Measurements from ENCODE around the gene FAM13A. TPM values are rescaled to one million over a fixed set of nuclear protein-coding genes. Genes with fewer than 3 reads are reported as not detected.

Gene FAM13A
- total and polyA plus RNA-seq, 2 of the 4 experiments (the other 2 are of a cell fraction) = 13.1 to 22.0 TPM

- no peaks in the 10 kb centered on the region for H3K4me1 ChIP-seq (ENCODE audit: control insufficient read depth, insufficient read depth, low read length)
- no peak overlapping the region for H3K4me3 ChIP-seq (ENCODE audit: insufficient read depth, low read depth, low read length)
- no peak overlapping the region for H3K4me2 ChIP-seq (ENCODE audit: low read depth, low read length)
- BruUV-seq (replicated peaks) = no TSS peak
- dilution Hi-C loops (cut with HindIII; ENCODE audit: low sequenced_read_pairs, unreplicated experiment) (no loop called here), in situ Hi-C loops (cut with MboI; ENCODE audit: low sequenced_read_pairs) (no loop called here), intact Hi-C loops (cut with micrococcal nuclease) (no loop called here)
- no CpG with 5 or more reads among the region's 2 CpGs for WGBS, 2 experiments (ENCODE audit: extremely low coverage in 2 of 2, insufficient read length in 1 of 2)
- DNase-seq (no peak), ATAC-seq (ENCODE audit: low read depth) (no peak)
- H3K9ac ChIP-seq (ENCODE audit: low read depth, low read length) = no peak overlapping the region
- ChIA-PET CTCF (no interaction called here), POLR2A (ENCODE audit: unreplicated experiment) (no interaction called here)
- H2BK120ac ChIP-seq (ENCODE audit: low read depth, low read length) = no peak overlapping the region
- no peak overlapping the region for H3K14ac ChIP-seq (replicated peaks; ENCODE audit: low read depth, low read length)
- H4K91ac ChIP-seq (ENCODE audit: insufficient read depth, low read depth, low read length) = no peak overlapping the region
- no peak overlapping the region for H2AK9ac ChIP-seq (replicated peaks; ENCODE audit: low read depth, low read length, poor library complexity)
- H4K5ac ChIP-seq (ENCODE audit: low read depth, low read length) = no peak overlapping the region
- no peak overlapping the region for H3K23ac ChIP-seq (ENCODE audit: low read depth, low read length)
- H2AK5ac ChIP-seq (ENCODE audit: low read depth, low read length) = no peak overlapping the region
- H3K9me3 ChIP-seq (ENCODE audit: control insufficient read depth, insufficient read depth, low read length) = no peaks in the 10 kb centered on the region
- no peak overlapping the region for H3K27ac ChIP-seq (ENCODE audit: insufficient read depth, low read length)
- H2BK15ac ChIP-seq (ENCODE audit: low read depth, low read length) = no peak overlapping the region
- H3K4ac ChIP-seq (ENCODE audit: low read depth, low read length) = no peak overlapping the region
- no peak overlapping the region for H2BK20ac ChIP-seq (ENCODE audit: low read depth, low read length)
- no peaks in the 10 kb centered on the region for H4K20me1 ChIP-seq (ENCODE audit: insufficient read depth, low read length)
- no peak overlapping the region for H2BK5ac ChIP-seq (ENCODE audit: low read depth, low read length, poor library complexity, severe bottlenecking)
- no peak overlapping the region for H4K8ac ChIP-seq (ENCODE audit: low read depth in 2 of 2, low read length in 2 of 2)
- no peak overlapping the region for H3K56ac ChIP-seq (ENCODE audit: extremely low read depth, insufficient read depth, low read length)
- no peaks in the 10 kb centered on the region for H3K27me3 ChIP-seq (ENCODE audit: control insufficient read depth, insufficient read depth, low read length)
- H2AFZ ChIP-seq (replicated peaks; ENCODE audit: low read length, poor library complexity) = no peak overlapping the region
- TF ChIP-seq USF2 (IDR thresholded peaks at IDR 0.05; ENCODE audit: low read depth, low read length) = no peak
- TF ChIP-seq SMC3 (IDR thresholded peaks at IDR 0.05; ENCODE audit: low read depth, low read length) = no peak
- TF ChIP-seq RFX5 (IDR thresholded peaks at IDR 0.05; ENCODE audit: low read depth, low read length) = no peak
- no peak for TF ChIP-seq CTCF (conservative IDR thresholded peaks at IDR 0.05; ENCODE audit: low read depth, low read length)
- no peak for TF ChIP-seq CEBPB (IDR thresholded peaks at IDR 0.05; ENCODE audit: low read depth, low read length)
- no peak for TF ChIP-seq MAFK (IDR thresholded peaks at IDR 0.05; ENCODE audit: low read depth, low read length)
- no peak for TF ChIP-seq NFE2L2 (IDR thresholded peaks at IDR 0.05; ENCODE audit: low read depth, low read length)
- TF ChIP-seq POLR2A (IDR thresholded peaks at IDR 0.05; ENCODE audit: low read depth, low read length) = no peak
- no peak for TF ChIP-seq BHLHE40 (IDR thresholded peaks at IDR 0.05; ENCODE audit: low read depth, low read length)
- TF ChIP-seq MAZ (IDR thresholded peaks at IDR 0.05; ENCODE audit: borderline replicate concordance, low read depth, low read length) = no peak
- no peak for TF ChIP-seq CHD1 (IDR thresholded peaks at IDR 0.05; ENCODE audit: low read depth, low read length)
- no peak for TF ChIP-seq ELK1 (IDR thresholded peaks at IDR 0.05; ENCODE audit: borderline replicate concordance, low read depth, low read length)
- no peaks in the 10 kb centered on the region for H3K9me1 ChIP-seq (ENCODE audit: insufficient read depth, low read length)
- no peak overlapping the region for H3K18ac ChIP-seq (ENCODE audit: low read depth, low read length)
- peaks cover 15% of the 10 kb centered on the region for H3K36me3 ChIP-seq (ENCODE audit: control insufficient read depth, insufficient read depth, low read length)
- no peaks in the 10 kb centered on the region for H3K79me1 ChIP-seq (ENCODE audit: low read depth in 1 of 2, low read length in 2 of 2)
These were observed 281.5 kb downstream of the FAM13A start for GRCh38 chr4:88775529-88775928.

Data from IMR-90 (cell line).